HCT116 (cell line): ENCODE results near the gene ZDHHC21.

Source experiments
- EGR1 ChIP-seq: IDR thresholded peaks from 2 replicates; pipeline ENCODE4 v1.6.1; 2012; ENCODE audit warnings: low read depth
- EZH2 ChIP-seq: fragments of 200-600 bp; sonication (generic); IDR thresholded peaks from 2 replicates; pipeline ENCODE4 v1.6.1; 2017; ENCODE audit warnings: antibody characterized with exemption, mixed run types
- POLR2AphosphoS5 ChIP-seq: IDR thresholded peaks from 2 replicates; pipeline ENCODE4 v1.6.1; 2011; ENCODE audit warnings: mild to moderate bottlenecking, low read depth, low read length, moderate library complexity
- SP1 ChIP-seq: IDR thresholded peaks from 2 replicates; pipeline ENCODE4 v1.6.1; 2012; ENCODE audit warnings: low read depth
- SRF ChIP-seq: IDR thresholded peaks from 2 replicates; pipeline ENCODE4 v1.6.1; 2012; ENCODE audit warnings: low read depth
- ZNF274 ChIP-seq: fragments of 200-500 bp; sonication (Bioruptor generic); IDR thresholded peaks from 2 replicates; pipeline ENCODE4 v1.6.1; 2014; ENCODE audit warnings: mild to moderate bottlenecking, low read depth, low read length, inconsistent platforms
- TF ChIP-seq, protein P1 (sequence below), 3 experiments: fragments of 200-600 bp in 1 of 3; sonication (generic) in 1 of 3; IDR thresholded peaks in 2 of 3; conservative IDR thresholded peaks in 1 of 3; 2 replicates each; pipeline ENCODE4 v1.5.1; 2012 to 2017; ENCODE audit warnings: low read depth in 2 of 3, low read length in 2 of 3, antibody characterized with exemption in 1 of 3, borderline replicate concordance in 1 of 3, control low read depth in 1 of 3, mild to moderate bottlenecking in 1 of 3, mixed read lengths in 1 of 3, mixed run types in 1 of 3, moderate library complexity in 1 of 3; ENCODE audit not compliant: insufficient read depth in 1 of 3

DNA sequence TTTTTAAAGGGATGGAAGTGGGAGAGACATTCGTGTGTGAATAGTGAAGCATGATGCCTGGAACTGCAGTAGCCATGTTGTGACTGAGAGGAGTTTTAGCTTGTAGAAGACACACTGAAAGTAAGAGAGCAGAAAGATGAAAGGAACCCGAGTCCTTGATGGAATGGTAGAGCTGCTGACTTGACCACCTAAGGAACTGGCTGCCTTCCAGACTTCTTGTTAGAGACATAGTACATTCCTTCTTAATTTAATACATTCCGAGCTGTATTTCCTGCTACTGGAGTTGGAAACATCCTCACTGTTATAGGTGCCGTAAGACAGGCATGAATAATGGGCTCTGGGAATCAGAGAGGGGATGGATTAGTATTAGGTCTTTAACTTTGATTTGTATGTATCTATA is 21.9 kb upstream of the ZDHHC21 start:
- TF ChIP-seq, protein P1, sequence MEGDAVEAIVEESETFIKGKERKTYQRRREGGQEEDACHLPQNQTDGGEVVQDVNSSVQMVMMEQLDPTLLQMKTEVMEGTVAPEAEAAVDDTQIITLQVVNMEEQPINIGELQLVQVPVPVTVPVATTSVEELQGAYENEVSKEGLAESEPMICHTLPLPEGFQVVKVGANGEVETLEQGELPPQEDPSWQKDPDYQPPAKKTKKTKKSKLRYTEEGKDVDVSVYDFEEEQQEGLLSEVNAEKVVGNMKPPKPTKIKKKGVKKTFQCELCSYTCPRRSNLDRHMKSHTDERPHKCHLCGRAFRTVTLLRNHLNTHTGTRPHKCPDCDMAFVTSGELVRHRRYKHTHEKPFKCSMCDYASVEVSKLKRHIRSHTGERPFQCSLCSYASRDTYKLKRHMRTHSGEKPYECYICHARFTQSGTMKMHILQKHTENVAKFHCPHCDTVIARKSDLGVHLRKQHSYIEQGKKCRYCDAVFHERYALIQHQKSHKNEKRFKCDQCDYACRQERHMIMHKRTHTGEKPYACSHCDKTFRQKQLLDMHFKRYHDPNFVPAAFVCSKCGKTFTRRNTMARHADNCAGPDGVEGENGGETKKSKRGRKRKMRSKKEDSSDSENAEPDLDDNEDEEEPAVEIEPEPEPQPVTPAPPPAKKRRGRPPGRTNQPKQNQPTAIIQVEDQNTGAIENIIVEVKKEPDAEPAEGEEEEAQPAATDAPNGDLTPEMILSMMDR (IDR thresholded peaks at IDR 0.05 in 2 of 3, conservative IDR thresholded peaks at IDR 0.05 in 1 of 3; ENCODE audit: borderline replicate concordance in 1 of 3, insufficient read depth in 1 of 3, low read depth in 2 of 3, low read length in 2 of 3) = no peak
- no peak for TF ChIP-seq POLR2AphosphoS5
- TF ChIP-seq EGR1 = no peak
- no peak for TF ChIP-seq SRF
- TF ChIP-seq EZH2 = no peak
- TF ChIP-seq SP1 = no peak
- no peak for TF ChIP-seq ZNF274
